Measurements from ENCODE around the gene AGPAT2. TPM values are rescaled to one million over a fixed set of nuclear protein-coding genes. Genes with fewer than 3 reads are reported as not detected.

Gene AGPAT2
- total RNA-seq, 1 donor from 2014 or later, result 30.8 TPM

DNA sequence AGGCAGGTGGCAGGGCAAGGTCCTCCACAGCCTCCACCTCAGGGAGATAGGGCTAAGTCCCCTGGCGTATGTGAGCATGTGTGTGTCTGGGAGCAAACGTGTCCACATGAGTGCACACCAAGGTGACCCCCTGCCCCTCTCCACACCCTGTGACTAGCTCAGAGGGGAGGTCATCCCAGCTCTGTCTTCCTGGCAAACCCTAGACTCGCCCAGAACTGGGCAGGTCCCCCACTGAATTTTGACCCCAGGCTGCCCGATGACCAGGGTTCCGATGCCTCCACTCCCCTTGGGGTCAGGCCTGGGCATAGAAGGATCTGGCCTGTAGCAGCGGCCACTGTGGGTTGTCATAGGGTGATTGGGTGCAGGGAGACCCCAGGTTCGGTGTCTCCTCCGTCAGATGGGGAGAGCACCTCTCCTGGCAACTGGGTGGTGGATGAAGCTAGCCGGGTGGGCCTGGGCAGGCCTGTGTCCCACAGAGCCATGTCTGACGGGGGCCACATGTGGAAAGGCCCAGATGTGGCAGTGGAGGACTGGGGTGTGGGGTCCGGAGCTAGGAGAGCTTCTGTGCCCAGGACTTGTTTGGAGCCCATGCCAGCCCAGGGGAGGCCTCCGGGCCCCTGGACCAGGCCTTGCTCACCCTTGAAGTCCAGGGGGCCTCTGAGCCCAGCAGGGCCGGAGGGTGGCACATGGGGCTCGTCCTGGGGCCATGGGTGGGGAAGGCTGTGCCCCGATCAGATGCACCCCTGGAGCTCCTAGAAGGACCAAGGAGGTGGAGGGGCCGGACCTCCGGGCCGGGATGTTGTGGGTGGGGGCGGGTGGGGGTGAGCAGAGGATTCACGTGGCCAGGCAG is 31.3 kb upstream of the AGPAT2 start:
- Histone ChIP-seq H3K4me1 (ENCODE audit: insufficient read depth, low read length) (peaks cover 20% of the 10 kb centered on the region), H4K20me1 (ENCODE audit: insufficient read depth, low read length) (peaks cover 30% of the 10 kb centered on the region), H3K9me3 (ENCODE audit: insufficient read depth, low read depth, low read length) (no peaks in the 10 kb centered on the region), H3K79me2 (ENCODE audit: insufficient read depth, low read length) (peaks cover 3% of the 10 kb centered on the region), H3K4me3 (ENCODE audit: insufficient read depth, low read depth, low read length) (no peak overlapping the region), H3K27me3 (ENCODE audit: insufficient read depth, low read length) (no peaks in the 10 kb centered on the region), H2AFZ (ENCODE audit: low read depth, low read length) (no peak overlapping the region), H3K9ac (ENCODE audit: low read length) (no peak overlapping the region), H3K27ac (ENCODE audit: low read depth, low read length) (no peak overlapping the region), H3K36me3 (ENCODE audit: insufficient read depth, low read length) (no peaks in the 10 kb centered on the region), H3K4me2 (ENCODE audit: low read length) (no peak overlapping the region)
- H3K27me3 Mint-ChIP-seq (ENCODE audit: low read depth, unreplicated experiment), result no peaks in the 10 kb centered on the region
- H3K4me1 Mint-ChIP-seq (ENCODE audit: low read depth, unreplicated experiment), result no peaks in the 10 kb centered on the region
- no peaks in the 10 kb centered on the region for H3K9me3 Mint-ChIP-seq (ENCODE audit: unreplicated experiment)
- no peak overlapping the region for H3K4me3 Mint-ChIP-seq (ENCODE audit: unreplicated experiment)
- FAIRE-seq, result no peak
- peaks cover 5% of the 10 kb centered on the region for H3K36me3 Mint-ChIP-seq (ENCODE audit: low read depth, unreplicated experiment)
- DNase-seq (ENCODE audit: low read depth), result no peak
- no peak overlapping the region for H3K27ac Mint-ChIP-seq (ENCODE audit: unreplicated experiment)
- TF ChIP-seq, protein P1, sequence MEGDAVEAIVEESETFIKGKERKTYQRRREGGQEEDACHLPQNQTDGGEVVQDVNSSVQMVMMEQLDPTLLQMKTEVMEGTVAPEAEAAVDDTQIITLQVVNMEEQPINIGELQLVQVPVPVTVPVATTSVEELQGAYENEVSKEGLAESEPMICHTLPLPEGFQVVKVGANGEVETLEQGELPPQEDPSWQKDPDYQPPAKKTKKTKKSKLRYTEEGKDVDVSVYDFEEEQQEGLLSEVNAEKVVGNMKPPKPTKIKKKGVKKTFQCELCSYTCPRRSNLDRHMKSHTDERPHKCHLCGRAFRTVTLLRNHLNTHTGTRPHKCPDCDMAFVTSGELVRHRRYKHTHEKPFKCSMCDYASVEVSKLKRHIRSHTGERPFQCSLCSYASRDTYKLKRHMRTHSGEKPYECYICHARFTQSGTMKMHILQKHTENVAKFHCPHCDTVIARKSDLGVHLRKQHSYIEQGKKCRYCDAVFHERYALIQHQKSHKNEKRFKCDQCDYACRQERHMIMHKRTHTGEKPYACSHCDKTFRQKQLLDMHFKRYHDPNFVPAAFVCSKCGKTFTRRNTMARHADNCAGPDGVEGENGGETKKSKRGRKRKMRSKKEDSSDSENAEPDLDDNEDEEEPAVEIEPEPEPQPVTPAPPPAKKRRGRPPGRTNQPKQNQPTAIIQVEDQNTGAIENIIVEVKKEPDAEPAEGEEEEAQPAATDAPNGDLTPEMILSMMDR (IDR thresholded peaks at IDR 0.05; ENCODE audit: insufficient read depth, low read depth, low read length), result no peak
- TF ChIP-seq EZH2 (IDR thresholded peaks at IDR 0.05; ENCODE audit: insufficient read depth, low read length), result no peak

DNA sequence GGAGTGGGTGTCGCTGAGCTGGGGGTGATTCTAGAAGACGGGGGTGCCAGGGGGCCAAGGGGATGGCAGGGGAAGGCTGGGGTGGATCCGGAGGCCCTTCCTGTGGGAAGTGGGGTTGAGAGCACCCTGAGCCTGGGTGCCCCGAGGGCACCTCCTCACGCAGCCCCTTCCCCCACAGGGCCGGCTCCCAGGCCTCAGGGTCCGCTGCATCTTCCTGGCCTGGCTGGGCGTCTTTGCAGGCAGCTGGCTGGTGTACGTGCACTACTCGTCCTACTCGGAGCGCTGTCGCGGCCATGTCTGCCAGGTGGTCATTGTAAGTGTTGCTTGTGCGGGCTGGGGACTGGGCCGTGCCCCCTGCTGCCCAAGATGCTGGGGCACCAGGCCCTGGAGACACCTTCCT is 30.1 kb upstream of the AGPAT2 start:
- H3K27ac Mint-ChIP-seq (ENCODE audit: unreplicated experiment), result no peak overlapping the region
- H3K36me3 Mint-ChIP-seq (ENCODE audit: low read depth, unreplicated experiment), result peaks cover 5% of the 10 kb centered on the region
- no peak overlapping the region for H3K4me3 Mint-ChIP-seq (ENCODE audit: unreplicated experiment)

DNA sequence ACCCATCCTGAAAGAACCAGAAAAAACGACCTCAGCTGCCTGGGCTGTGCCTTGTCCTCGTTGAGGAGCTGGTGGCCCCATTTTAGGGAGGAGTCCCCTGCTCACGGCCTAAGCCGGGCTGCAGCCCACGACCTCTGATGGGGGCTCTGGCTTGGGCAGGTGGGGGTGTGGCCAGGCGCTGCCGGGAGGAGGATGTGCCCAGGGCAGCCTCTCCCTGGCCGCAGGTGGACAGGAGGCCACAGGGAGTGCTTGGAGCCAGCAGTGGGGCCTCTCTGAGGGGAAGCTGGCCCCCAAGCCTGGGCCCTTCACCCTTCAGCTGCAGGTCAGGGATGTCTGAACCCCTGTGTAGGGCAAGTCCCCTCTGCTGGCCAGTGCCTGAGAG is 27.6 kb upstream of the AGPAT2 start:
- H3K27ac Mint-ChIP-seq (ENCODE audit: unreplicated experiment), result no peak overlapping the region
- Histone ChIP-seq H3K27ac (ENCODE audit: low read depth, low read length) (no peak overlapping the region), H3K27me3 (ENCODE audit: insufficient read depth, low read length) (no peaks in the 10 kb centered on the region), H3K9me3 (ENCODE audit: insufficient read depth, low read depth, low read length) (no peaks in the 10 kb centered on the region), H3K4me1 (ENCODE audit: insufficient read depth, low read length) (peaks cover 3% of the 10 kb centered on the region), H3K4me2 (ENCODE audit: low read length) (no peak overlapping the region), H3K36me3 (ENCODE audit: insufficient read depth, low read length) (no peaks in the 10 kb centered on the region), H3K4me3 (ENCODE audit: insufficient read depth, low read depth, low read length) (no peak overlapping the region), H3K79me2 (ENCODE audit: insufficient read depth, low read length) (no peaks in the 10 kb centered on the region), H2AFZ (ENCODE audit: low read depth, low read length) (no peak overlapping the region), H3K9ac (ENCODE audit: low read length) (no peak overlapping the region), H4K20me1 (ENCODE audit: insufficient read depth, low read length) (no peaks in the 10 kb centered on the region)
- no peaks in the 10 kb centered on the region for H3K4me1 Mint-ChIP-seq (ENCODE audit: low read depth, unreplicated experiment)
- DNase-seq (ENCODE audit: low read depth) (no peak), FAIRE-seq (no peak)
- no peak overlapping the region for H3K4me3 Mint-ChIP-seq (ENCODE audit: unreplicated experiment)
- TF ChIP-seq, protein P1 (IDR thresholded peaks at IDR 0.05; ENCODE audit: insufficient read depth, low read depth, low read length), result no peak
- no peak for TF ChIP-seq EZH2 (IDR thresholded peaks at IDR 0.05; ENCODE audit: insufficient read depth, low read length)
- H3K36me3 Mint-ChIP-seq (ENCODE audit: low read depth, unreplicated experiment), result no peaks in the 10 kb centered on the region
- no peaks in the 10 kb centered on the region for H3K27me3 Mint-ChIP-seq (ENCODE audit: low read depth, unreplicated experiment)
- no peaks in the 10 kb centered on the region for H3K9me3 Mint-ChIP-seq (ENCODE audit: unreplicated experiment)

More for the DNA sequence above, 30.1 kb upstream of the AGPAT2 start:
- no peaks in the 10 kb centered on the region for H3K36me3 ChIP-seq (ENCODE audit: insufficient read depth, low read length)
- Mint-ChIP-seq H3K27me3 (ENCODE audit: low read depth, unreplicated experiment) (no peaks in the 10 kb centered on the region), H3K4me1 (ENCODE audit: low read depth, unreplicated experiment) (no peaks in the 10 kb centered on the region), H3K9me3 (ENCODE audit: unreplicated experiment) (no peaks in the 10 kb centered on the region)
- no peak overlapping the region for H3K4me2 ChIP-seq (ENCODE audit: low read length)
- no peak overlapping the region for H3K4me3 ChIP-seq (ENCODE audit: insufficient read depth, low read depth, low read length)
- FAIRE-seq, result no peak
- H3K4me1 ChIP-seq (ENCODE audit: insufficient read depth, low read length), result peaks cover 19% of the 10 kb centered on the region
- no peak overlapping the region for H3K9ac ChIP-seq (ENCODE audit: low read length)
- H4K20me1 ChIP-seq (ENCODE audit: insufficient read depth, low read length), result peaks cover 18% of the 10 kb centered on the region
- no peaks in the 10 kb centered on the region for H3K79me2 ChIP-seq (ENCODE audit: insufficient read depth, low read length)
- DNase-seq (ENCODE audit: low read depth), result no peak
- H3K27me3 ChIP-seq (ENCODE audit: insufficient read depth, low read length), result no peaks in the 10 kb centered on the region
- no peak overlapping the region for H2AFZ ChIP-seq (ENCODE audit: low read depth, low read length)
- H3K9me3 ChIP-seq (ENCODE audit: insufficient read depth, low read depth, low read length), result no peaks in the 10 kb centered on the region
- H3K27ac ChIP-seq (ENCODE audit: low read depth, low read length), result no peak overlapping the region
- no peak for TF ChIP-seq EZH2 (IDR thresholded peaks at IDR 0.05; ENCODE audit: insufficient read depth, low read length)
